Choroid plexus epithelial cell (primary cell): ENCODE measurements around the gene GPR107.

ENCODE experiments used
- DNase-seq: peaks from one replicate; pipeline ENCODE4 v3.0.0-alpha.2; 2010; ENCODE audit warnings: low read depth
- H3K4me3 ChIP-seq: 2 replicates; pipeline ENCODE4 v1.5.1; 2011; ENCODE audit warnings: low read depth, mild to moderate bottlenecking, control low read depth, low read length, moderate library complexity
- CTCF ChIP-seq: conservative IDR thresholded peaks from 2 replicates; pipeline ENCODE4 v1.5.1; 2011; ENCODE audit warnings: low read depth, mild to moderate bottlenecking, control low read depth, inconsistent platforms, low read length, moderate library complexity

GPR107 gene

GRCh38 chr9:130058887-130059286 lies 5.2 kb downstream of the GPR107 start:
- peak; percentile 32 for DNase-seq
- H3K4me3 ChIP-seq = no peak overlapping the region
- TF ChIP-seq CTCF = no peak

GRCh38 chr9:130060296-130060695 lies 6.6 kb downstream of the GPR107 start:
- no peak for DNase-seq
- no peak for TF ChIP-seq CTCF
- H3K4me3 ChIP-seq = no peak overlapping the region

- no peak overlapping the region for H3K4me3 ChIP-seq
- TF ChIP-seq CTCF = no peak
- no peak for DNase-seq
These were observed 9.0 kb downstream of the GPR107 start for GRCh38 chr9:130062750-130063149.

- peak; percentile 8 for DNase-seq
- no peak for TF ChIP-seq CTCF
- H3K4me3 ChIP-seq = no peak overlapping the region
These were observed 10.9 kb downstream of the GPR107 start for GRCh38 chr9:130064621-130065020.

- no peak for TF ChIP-seq CTCF
- no peak overlapping the region for H3K4me3 ChIP-seq
- no peak for DNase-seq
These were observed 15.3 kb downstream of the GPR107 start for GRCh38 chr9:130069048-130069447.

- H3K4me3 ChIP-seq = no peak overlapping the region
- TF ChIP-seq CTCF = no peak
- DNase-seq = peak; percentile 62
These were observed 19.0 kb downstream of the GPR107 start for GRCh38 chr9:130072515-130073235.

GRCh38 chr9:130073373-130073772 lies 19.7 kb downstream of the GPR107 start:
- no peak for TF ChIP-seq CTCF
- H3K4me3 ChIP-seq = no peak overlapping the region
- DNase-seq = peak; percentile 60
